HEK293T (cell line): Measurements from ENCODE around the gene PAQR4.

ENCODE experiments used
- BHLHE40 ChIP-seq: fragments of 450-650 bp; IDR thresholded peaks from 2 replicates; pipeline ENCODE4 v1.6.1; 2016; ENCODE audit warnings: mild to moderate bottlenecking, moderate library complexity, borderline replicate concordance
- ELF4 ChIP-seq: fragments of 450-650 bp; IDR thresholded peaks from 2 replicates; pipeline ENCODE4 v1.6.1; 2017; ENCODE audit warnings: antibody characterized with exemption
- FOXA1 ChIP-seq: fragments of 450-650 bp; IDR thresholded peaks from 2 replicates; pipeline ENCODE4 v1.6.1; 2016; ENCODE audit warnings: mild to moderate bottlenecking
- FOXK2 ChIP-seq: fragments of 450-650 bp; IDR thresholded peaks from 2 replicates; pipeline ENCODE4 v1.6.1; 2016; ENCODE audit warnings: mild to moderate bottlenecking
- FOXM1 ChIP-seq: fragments of 450-650 bp; IDR thresholded peaks from 2 replicates; pipeline ENCODE4 v1.6.1; 2017; ENCODE audit warnings: mild to moderate bottlenecking, borderline replicate concordance
- HDGF ChIP-seq: fragments of 450-650 bp; IDR thresholded peaks from 2 replicates; pipeline ENCODE4 v1.6.1; 2017; ENCODE audit warnings: antibody characterized with exemption, borderline replicate concordance
- L3MBTL2 ChIP-seq: fragments of 450-650 bp; conservative IDR thresholded peaks from 2 replicates; pipeline ENCODE4 v1.6.1; 2016; ENCODE audit warnings: mild to moderate bottlenecking
- NFRKB ChIP-seq: fragments of 450-650 bp; IDR thresholded peaks from 2 replicates; pipeline ENCODE4 v1.6.1; 2016; ENCODE audit warnings: mild to moderate bottlenecking, moderate library complexity
- PKNOX1 ChIP-seq: fragments of 450-650 bp; IDR thresholded peaks from 2 replicates; pipeline ENCODE4 v1.6.1; 2016
- TARDBP ChIP-seq: fragments of 450-650 bp; IDR thresholded peaks from 2 replicates; pipeline ENCODE4 v1.6.1; 2016

GRCh38 chr16:2923481-2923880 lies 45.7 kb upstream of the PAQR4 start:
- TF ChIP-seq TARDBP: no peak
- no peak for TF ChIP-seq NFRKB
- TF ChIP-seq L3MBTL2: no peak
- TF ChIP-seq ELF4: no peak
- no peak for TF ChIP-seq FOXA1
- TF ChIP-seq HDGF: no peak
- no peak for TF ChIP-seq FOXM1
- TF ChIP-seq FOXK2: no peak
- TF ChIP-seq PKNOX1: no peak
- no peak for TF ChIP-seq BHLHE40
